H1 (cell line): ENCODE data around the gene CPNE5. TPM values are rescaled to one million over a fixed set of nuclear protein-coding genes. Genes with fewer than 3 reads are reported as not detected.
"Not testable (repeated sequence)": the region's sequence is repeated elsewhere in the genome, so short reads cannot be mapped to it uniquely, and the experiment has no call there.

Experiments
- CTCF ChIA-PET: fragments of 300-600 bp; sonication (Branson Sonifier 250); formaldehyde crosslinking; loops from one replicate; lab custom pipeline; 2021; ENCODE audit not compliant: partially characterized antibody; lab: Charles Lee
- POLR2A ChIA-PET: fragments of 300-600 bp; sonication (Branson Sonifier 250); formaldehyde crosslinking; loops from one replicate; lab custom pipeline; 2021; ENCODE audit warnings: inconsistent platforms; ENCODE audit not compliant: partially characterized antibody; lab: Charles Lee
- DNase-seq, 2 experiments: peaks; one replicate each; pipeline versions ENCODE4 v3.0.0 to v3.0.0-alpha.2; 2010 to 2022; ENCODE audit warnings: low spot score in 2 of 2, low read depth in 1 of 2, mixed read lengths in 1 of 2
- FAIRE-seq: peaks from 2 replicates; lab custom pipeline; 2011; peaks lifted over from hg19 to GRCh38; lab: Jason Lieb, UNC
- H2AFZ ChIP-seq: 2 replicates; pipeline ENCODE4 v1.8.1; 2012; ENCODE audit warnings: low read length, inconsistent platforms
- H2AK5ac ChIP-seq: 2 replicates; pipeline ENCODE4 v1.6.1; 2013; ENCODE audit warnings: low read depth, low read length
- H2BK120ac ChIP-seq: replicated peaks from 2 replicates; pipeline ENCODE3; 2013; ENCODE audit warnings: low read depth, low read length, inconsistent platforms
- H2BK12ac ChIP-seq: 2 replicates; pipeline ENCODE4 v1.6.1; 2013; ENCODE audit warnings: low read depth, low read length
- H2BK15ac ChIP-seq: 2 replicates; pipeline ENCODE4 v1.6.1; 2013; ENCODE audit warnings: low read length
- H2BK20ac ChIP-seq: 2 replicates; pipeline ENCODE4 v1.6.1; 2013; ENCODE audit warnings: low read length
- H2BK5ac ChIP-seq: 2 replicates; pipeline ENCODE4 v1.6.1; 2013; ENCODE audit warnings: low read depth, low read length
- H3K14ac ChIP-seq: 2 replicates; pipeline ENCODE4 v1.6.1; 2013; ENCODE audit warnings: inconsistent platforms; ENCODE audit not compliant: insufficient read length
- H3K18ac ChIP-seq: 2 replicates; pipeline ENCODE4 v1.6.1; 2013; ENCODE audit warnings: low read length; ENCODE audit errors: extremely low read depth
- H3K23ac ChIP-seq: 2 replicates; pipeline ENCODE4 v1.6.1; 2013; ENCODE audit warnings: inconsistent platforms; ENCODE audit not compliant: insufficient read length
- H3K23me2 ChIP-seq: 2 replicates; pipeline ENCODE4 v1.6.1; 2013; ENCODE audit warnings: low read depth, low read length
- H3K27ac ChIP-seq: 2 replicates; pipeline ENCODE4 v1.6.1; 2011; ENCODE audit warnings: low read depth, low read length, inconsistent platforms
- H3K27me3 ChIP-seq, 4 experiments: replicated peaks in 1 of 4; 1 replicate in 1 of 4; 2 replicates in 3 of 4; pipeline versions ENCODE4 v1.6.1 to v1.8.1; 2011 to 2013; ENCODE audit warnings: low read length in 3 of 4, mild to moderate bottlenecking in 3 of 4, inconsistent platforms in 2 of 4, mixed read lengths in 2 of 4, moderate library complexity in 1 of 4; ENCODE audit not compliant: control insufficient read depth in 3 of 4, insufficient read depth in 3 of 4; ENCODE audit errors: extremely low read depth in 1 of 4
- H3K36me3 ChIP-seq, 4 experiments: 2 replicates each; pipeline versions ENCODE4 v1.6.1 to v1.8.1; 2011 to 2013; ENCODE audit warnings: mild to moderate bottlenecking in 4 of 4, low read length in 3 of 4, moderate library complexity in 2 of 4, control low read depth in 1 of 4, inconsistent platforms in 1 of 4; ENCODE audit not compliant: insufficient read depth in 4 of 4, control insufficient read depth in 2 of 4
- H3K4ac ChIP-seq: replicated peaks from 2 replicates; pipeline ENCODE3; 2013; ENCODE audit warnings: low read length, low read depth, mixed read lengths, inconsistent platforms; ENCODE audit not compliant: insufficient read length
- H3K4me1 ChIP-seq, 4 experiments: replicated peaks in 1 of 4; 1 replicate in 1 of 4; 2 replicates in 3 of 4; pipeline versions ENCODE4 v1.6.1 to v1.8.1; 2011 to 2013; ENCODE audit warnings: low read length in 3 of 4, inconsistent platforms in 2 of 4, mixed read lengths in 1 of 4; ENCODE audit not compliant: insufficient read depth in 4 of 4, control insufficient read depth in 3 of 4
- H3K4me2 ChIP-seq, 2 experiments: 2 replicates each; pipeline versions ENCODE4 v1.6.1 to v1.8.1; 2011 to 2013; ENCODE audit warnings: low read depth in 2 of 2, low read length in 2 of 2, control low read depth in 1 of 2, inconsistent platforms in 1 of 2, mild to moderate bottlenecking in 1 of 2; ENCODE audit not compliant: insufficient read depth in 1 of 2
- H3K4me3 ChIP-seq, 4 experiments: fragments of 200-600, 300-600 bp in 1 of 4; sonication (generic), shearing (Covaris generic), sonication (Bioruptor Twin) in 1 of 4; 2 replicates each; pipeline versions ENCODE4 v1.5.1 to v1.8.1; 2011 to 2016; ENCODE audit warnings: low read length in 4 of 4, low read depth in 3 of 4, control low read depth in 2 of 4, inconsistent platforms in 2 of 4, mild to moderate bottlenecking in 2 of 4, mixed read lengths in 1 of 4, moderate library complexity in 1 of 4; ENCODE audit not compliant: insufficient read depth in 2 of 4; ENCODE audit errors: extremely low read depth in 1 of 4
- H3K56ac ChIP-seq: replicated peaks from 2 replicates; pipeline ENCODE3; 2013; ENCODE audit warnings: low read depth, mild to moderate bottlenecking, mixed read lengths, low read length, inconsistent platforms; ENCODE audit not compliant: insufficient read length
- H3K79me1 ChIP-seq: 2 replicates; pipeline ENCODE4 v1.6.1; 2013; ENCODE audit warnings: low read depth, low read length, control low read depth
- H3K79me2 ChIP-seq, 2 experiments: 2 replicates each; pipeline versions ENCODE4 v1.6.1 to v1.8.1; 2012 to 2013; ENCODE audit warnings: low read length in 2 of 2, mild to moderate bottlenecking in 2 of 2, inconsistent platforms in 1 of 2; ENCODE audit not compliant: insufficient read depth in 2 of 2, control insufficient read depth in 1 of 2
- H3K9ac ChIP-seq, 4 experiments: replicated peaks in 1 of 4; 1 replicate in 1 of 4; 2 replicates in 3 of 4; pipeline versions ENCODE4 v1.6.1 to v1.8.1; 2011 to 2013; ENCODE audit warnings: low read depth in 3 of 4, low read length in 3 of 4, control low read depth in 2 of 4, mild to moderate bottlenecking in 2 of 4, moderate library complexity in 2 of 4, inconsistent platforms in 1 of 4; ENCODE audit errors: extremely low read depth in 1 of 4
- H3K9me3 ChIP-seq, 2 experiments: 2 replicates each; pipeline versions ENCODE4 v1.6.1 to v1.8.1; 2012 to 2013; ENCODE audit warnings: mild to moderate bottlenecking in 2 of 2, moderate library complexity in 2 of 2, control low read depth in 1 of 2, inconsistent platforms in 1 of 2, low read depth in 1 of 2, low read length in 1 of 2, mixed read lengths in 1 of 2; ENCODE audit not compliant: insufficient read depth in 2 of 2
- H4K20me1 ChIP-seq, 2 experiments: replicated peaks in 1 of 2; 2 replicates each; pipeline versions ENCODE3 to v1.8.1; 2011 to 2013; ENCODE audit warnings: inconsistent platforms in 2 of 2, low read length in 2 of 2, mild to moderate bottlenecking in 1 of 2; ENCODE audit not compliant: insufficient read depth in 2 of 2, control insufficient read depth in 1 of 2
- H4K5ac ChIP-seq: 2 replicates; pipeline ENCODE4 v1.6.1; 2013; ENCODE audit warnings: low read length, low read depth, mixed read lengths, inconsistent platforms; ENCODE audit not compliant: insufficient read length
- H4K8ac ChIP-seq: 2 replicates; pipeline ENCODE4 v1.8.0; 2013; ENCODE audit warnings: mild to moderate bottlenecking, moderate library complexity, low read length, inconsistent platforms; ENCODE audit not compliant: insufficient read depth; ENCODE audit errors: extremely low read depth
- H4K91ac ChIP-seq: replicated peaks from 2 replicates; pipeline ENCODE3; 2013; ENCODE audit warnings: low read length, mixed read lengths, inconsistent platforms; ENCODE audit not compliant: insufficient read length
- WGBS, 2 experiments: shearing (Covaris generic) in 1 of 2; methylation state at CpG; one replicate each; pipeline versions ENCODE4 v1.1.6 to v1.1.7; 2013 to 2015; ENCODE audit warnings: low lambda C conversion rate in 2 of 2, mixed read lengths in 2 of 2, inconsistent platforms in 1 of 2, low coverage in 1 of 2, missing lambda C conversion rate in 1 of 2; ENCODE audit not compliant: insufficient replicate concordance in 2 of 2, insufficient coverage in 1 of 2, insufficient read length in 1 of 2; ENCODE audit errors: extremely low coverage in 1 of 2, missing lambda C conversion rate in 1 of 2; 5-methylcytosine and 5-hydroxymethylcytosine counted together
- polyA plus RNA-seq, 7 experiments: library from polyadenylated mRNA; depleted of rRNA in 3 of 7; stranded (reverse) in 5 of 7; unstranded in 2 of 7; fragments of >200 nt in 5 of 7; fragments of 200-250 nt in 2 of 7; gene quantifications; 1 replicate in 5 of 7; 2 replicates in 1 of 7; 4 replicates in 1 of 7; pipeline versions ENCODE4 v1.2.1 to v1.2.3, GENCODE V29; 2011 to 2013; ENCODE audit warnings: missing spikeins in 2 of 7, mixed read lengths in 2 of 7
- total RNA-seq: library from RNA; stranded (reverse); fragmentation: NEBNext Ultra II Directional; extraction: Animal tissue kit (Norgen Biotek cat#: 25700); gene quantifications from 2 replicates; pipeline ENCODE4 v1.2.1, GENCODE V29; 2021

CPNE5 gene
- total and polyA plus RNA-seq, 2 of the 8 experiments (the other 6 are each of a cell fraction or from before 2014, with no cell fraction given), result 0.88 to 1.8 TPM

DNA sequence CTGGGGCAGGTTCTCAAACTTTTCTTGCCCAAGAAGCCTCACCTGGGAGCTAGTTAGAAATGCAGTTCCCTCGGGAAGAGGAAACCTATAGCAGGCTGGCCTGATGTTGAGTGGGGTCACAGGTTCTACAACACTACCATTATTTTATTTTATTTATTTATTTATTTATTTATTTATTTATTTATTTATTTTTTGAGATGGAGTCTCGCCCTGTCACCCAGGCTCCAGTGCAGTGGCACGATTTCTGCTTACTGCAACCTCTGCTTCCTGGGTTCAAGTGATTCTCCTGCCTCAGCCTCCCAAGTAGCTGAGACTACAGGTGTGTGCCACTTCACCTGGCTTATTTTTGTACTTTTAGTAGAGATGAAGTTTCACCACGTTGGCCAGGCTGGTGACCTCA is 115.3 kb downstream of the CPNE5 start:
- H4K20me1 ChIP-seq, H3K4me2 ChIP-seq, H3K27ac ChIP-seq, DNase-seq, H2BK5ac ChIP-seq, H3K27me3 ChIP-seq, H4K8ac ChIP-seq, H3K4ac ChIP-seq, H4K91ac ChIP-seq, H2BK12ac ChIP-seq, H2AK5ac ChIP-seq, H3K79me1 ChIP-seq, H3K56ac ChIP-seq, H2BK120ac ChIP-seq, H3K23ac ChIP-seq, H3K79me2 ChIP-seq, H2BK15ac ChIP-seq, H2BK20ac ChIP-seq, H4K5ac ChIP-seq, FAIRE-seq, H3K9me3 ChIP-seq, H2AFZ ChIP-seq, H3K14ac ChIP-seq, H3K4me3 ChIP-seq, H3K18ac ChIP-seq, H3K4me1 ChIP-seq, H3K36me3 ChIP-seq, H3K9ac ChIP-seq, H3K23me2 ChIP-seq: not testable (repeated sequence)
- POLR2A ChIA-PET, result interaction anchor here (1.0 to 2.6 kb wide), 3 partner anchors 109 to 127 kb away, joined by 6 to 8 read pairs (median 7); no protein-coding TSS in a partner anchor
- 95% methylated on average over 4 of the region's 4 CpGs; no CpG with 5 or more reads in 1 of the 2 experiments for WGBS, 2 experiments
- CTCF ChIA-PET, result interaction anchor here (0.6 to 5.0 kb wide), 32 partner anchors 7 to 294 kb away, joined by 3 to 35 read pairs (median 5); partner anchors contain the start of gene RAB44
